NCI-H1417 treated with DMSO at 0.1 percent for 48 hours (cell line): ENCODE measurements around the gene TDP2.
"Not testable (repeated sequence)": the region's sequence is repeated elsewhere in the genome, so short reads cannot be mapped to it uniquely, and the experiment has no call there.

ENCODE experiments used
- DNase-seq: peaks from one replicate; lab custom pipeline; 2025; lab: John Stamatoyannopoulos, UW

The TDP2 gene

DNA sequence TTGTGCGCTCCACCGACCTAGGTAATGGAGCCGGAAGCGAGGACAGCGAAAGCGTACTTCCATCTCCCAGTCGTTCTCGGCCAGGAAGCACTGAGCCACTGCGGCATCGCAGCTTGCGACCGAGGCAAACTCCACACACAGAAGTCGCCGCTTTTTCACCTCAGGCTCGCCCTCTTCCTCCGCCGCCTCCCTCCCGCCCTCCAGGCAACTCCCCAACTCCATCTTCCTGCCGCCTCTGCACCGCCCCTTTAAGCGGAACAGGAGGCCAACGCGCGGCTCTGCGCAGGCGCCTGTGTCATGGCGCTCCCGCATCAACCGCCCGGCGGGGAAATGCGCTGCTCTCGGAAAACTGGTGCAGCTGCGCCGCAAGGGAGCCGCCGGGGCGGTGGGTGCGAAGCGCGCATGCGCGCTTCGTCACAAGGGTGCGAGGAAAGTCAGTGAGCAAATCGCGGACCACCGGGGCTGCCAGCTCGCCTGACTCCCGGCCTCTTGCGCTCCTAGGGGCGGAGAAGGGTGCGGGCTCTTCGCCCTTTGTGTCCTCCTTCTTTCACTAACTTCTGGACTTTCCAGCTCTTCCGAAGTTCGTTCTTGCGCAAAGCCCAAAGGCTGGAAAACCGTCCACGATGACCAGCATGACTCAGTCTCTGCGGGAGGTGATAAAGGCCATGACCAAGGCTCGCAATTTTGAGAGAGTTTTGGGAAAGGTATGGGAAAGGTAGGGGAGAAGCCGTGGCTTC, at the start of gene TDP2, which contains the start of gene ACOT13:
TSS of gene TDP2 (minus strand) at position 259 of the 737 bp plus-strand sequence. CDS start at position 222, 37 bp downstream.
TSS of gene ACOT13 (plus strand) at position 437 of the 737 bp plus-strand sequence. CDS start at position 624, 187 bp downstream.
- DNase-seq = peak; percentile 66

DNA sequence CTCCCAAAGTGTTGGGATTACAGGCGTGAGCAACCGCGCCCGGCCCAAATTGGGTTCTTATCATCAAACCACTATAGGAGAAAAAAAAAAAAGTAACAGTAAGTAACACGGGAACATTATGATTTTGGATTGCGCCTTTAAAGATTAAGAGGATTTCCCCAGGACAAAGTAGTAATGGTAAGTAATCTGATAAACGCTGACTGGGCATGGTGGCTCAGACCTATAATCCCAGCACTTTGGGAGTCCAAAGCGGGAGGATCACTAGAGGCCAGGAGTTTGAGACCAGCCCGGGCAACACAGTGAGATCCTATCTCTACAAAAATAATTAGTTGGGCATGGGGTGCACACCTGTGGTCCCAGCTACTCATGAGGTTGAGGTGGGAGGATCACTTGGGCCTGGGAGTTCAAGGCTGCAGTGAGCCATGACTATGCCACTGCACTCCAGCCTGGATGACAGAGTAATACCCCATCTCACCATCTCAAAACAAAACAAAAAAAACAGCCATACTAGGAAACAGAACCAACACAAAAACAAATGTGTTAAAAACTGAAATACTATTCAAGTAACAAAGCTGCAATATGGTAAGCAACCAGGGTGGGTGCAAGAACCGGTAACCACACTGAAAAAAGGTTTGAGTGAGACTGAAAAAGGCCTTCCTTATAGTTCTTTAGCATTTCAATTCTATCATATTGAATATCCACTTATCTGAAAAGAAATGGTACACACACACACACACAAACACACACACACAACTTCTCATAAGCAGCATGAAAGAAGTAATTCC, 44.0 kb upstream of the TDP2 start:
- DNase-seq = no peak

GRCh38 chr6:24709014-24709711, 42.5 kb upstream of the TDP2 start:
- no peak for DNase-seq

DNA sequence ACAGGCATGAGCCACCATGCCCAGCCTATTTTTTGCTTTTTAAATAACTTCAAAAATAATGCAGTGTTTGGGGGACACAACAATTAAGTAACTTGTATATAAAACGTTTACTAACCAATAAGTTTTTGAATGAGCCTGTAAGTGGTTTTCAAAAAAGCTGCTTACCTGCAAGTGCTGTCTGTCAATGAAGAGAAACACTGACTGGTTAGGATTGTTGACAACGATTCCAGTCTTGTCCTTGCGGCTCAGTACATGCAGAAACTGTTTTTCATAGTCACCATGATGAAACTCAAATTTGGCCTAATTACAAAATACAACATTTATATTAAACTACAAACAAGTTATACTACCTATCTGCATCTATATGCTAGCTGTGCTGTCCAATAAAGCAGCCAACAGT, 41.9 kb upstream of the TDP2 start:
- no peak for DNase-seq

- DNase-seq = no peak
These were observed 37.8 kb upstream of the TDP2 start for GRCh38 chr6:24704468-24704867.

GRCh38 chr6:24702720-24703282, 36.1 kb upstream of the TDP2 start:
- no peak for DNase-seq

DNA sequence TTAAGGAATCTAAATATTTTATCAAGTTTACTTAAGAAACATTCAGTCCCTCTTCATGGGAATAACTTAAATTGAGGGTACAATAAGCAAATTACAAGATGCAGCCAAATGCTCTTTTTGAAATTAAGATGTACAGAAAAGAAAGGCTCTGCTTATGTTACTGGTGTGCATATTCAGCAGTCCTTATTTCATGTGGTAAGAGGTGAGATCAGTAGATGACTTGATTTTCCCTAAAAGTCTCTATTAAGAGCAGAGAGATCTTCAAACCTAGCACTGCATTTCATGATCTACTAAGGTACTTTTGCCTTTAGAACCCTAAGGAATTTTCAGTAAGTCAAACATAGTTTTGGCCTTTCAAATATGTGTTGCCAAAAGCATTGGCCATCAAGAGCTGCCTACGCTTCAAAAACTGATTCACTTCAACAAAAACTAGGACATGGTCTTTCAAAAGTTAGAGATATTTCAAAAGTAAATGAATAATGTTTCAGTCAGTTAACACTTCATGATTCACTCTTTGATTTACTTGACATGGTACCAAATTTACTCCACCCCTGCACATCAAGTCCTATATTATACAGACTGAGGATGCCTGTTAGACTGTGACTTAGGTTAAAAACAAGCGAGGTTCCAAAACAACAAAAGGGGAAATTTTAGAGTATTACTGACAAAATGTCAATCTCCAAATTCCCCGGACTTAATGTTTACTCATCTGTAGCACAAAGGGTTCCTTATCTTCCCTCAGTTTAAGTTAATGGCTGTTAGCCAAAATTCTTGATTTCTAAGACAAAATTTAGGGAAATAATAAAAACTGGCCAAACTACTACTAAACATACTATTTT, 33.0 kb upstream of the TDP2 start:
- DNase-seq = no peak

- no peak for DNase-seq
These were observed 29.4 kb upstream of the TDP2 start for GRCh38 chr6:24696097-24696496.

- not testable (repeated sequence) for DNase-seq
These were observed 28.9 kb upstream of the TDP2 start for GRCh38 chr6:24695635-24696034.

DNA sequence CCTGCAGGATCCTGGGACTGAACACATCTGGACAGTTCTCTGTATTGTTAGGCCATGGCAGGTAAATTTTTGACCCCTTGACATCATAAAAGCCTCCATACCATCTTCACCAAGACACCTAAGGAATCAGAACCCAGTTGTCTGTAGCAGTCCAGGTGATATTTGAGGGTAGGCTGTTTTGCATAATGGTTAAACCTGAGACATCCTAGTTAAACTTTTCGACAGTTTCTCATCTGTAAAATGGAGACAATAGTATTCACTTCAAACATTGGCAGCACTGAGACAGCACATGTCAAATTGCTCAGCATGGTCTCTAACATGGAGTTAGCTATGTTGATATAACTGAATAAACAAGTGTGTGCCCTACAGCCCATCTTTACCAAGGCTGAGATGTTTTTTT, 27.5 kb upstream of the TDP2 start:
- no peak for DNase-seq

DNA sequence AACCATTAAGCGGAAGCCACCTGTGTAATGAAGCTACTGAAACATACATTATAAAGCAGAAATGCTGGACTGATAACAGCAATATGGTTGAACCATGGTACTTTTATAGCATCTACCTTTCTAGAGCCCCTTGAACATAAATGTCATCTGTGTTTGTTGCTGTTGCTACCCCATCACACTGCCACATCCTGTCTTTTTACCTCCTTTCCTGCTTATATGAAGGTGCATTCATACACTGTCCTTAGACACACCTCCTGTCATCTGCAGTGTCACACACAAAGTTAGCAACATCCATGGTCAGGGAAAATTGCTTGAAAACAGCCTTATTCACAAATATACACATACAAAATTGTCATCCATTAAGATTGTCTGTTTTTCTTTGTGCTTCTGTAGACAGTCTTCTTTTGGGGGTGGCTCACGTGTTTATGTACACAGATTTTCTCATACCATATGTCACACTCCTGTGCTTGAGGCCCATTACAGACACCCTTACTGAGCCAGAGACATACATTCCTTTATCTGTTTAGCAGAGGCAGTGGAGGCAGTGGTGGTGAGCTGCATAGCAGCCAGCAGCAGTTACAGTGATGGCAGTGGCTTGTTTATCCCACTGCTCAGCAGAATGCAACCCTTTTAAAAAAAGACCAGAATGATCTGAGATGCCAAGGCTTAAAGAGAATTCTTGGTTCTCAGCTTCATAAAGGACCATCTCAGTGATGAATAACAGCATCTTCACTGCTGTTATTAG, 26.3 kb upstream of the TDP2 start:
- no peak for DNase-seq

- no peak for DNase-seq
These were observed 25.7 kb upstream of the TDP2 start for GRCh38 chr6:24692415-24692814.

GRCh38 chr6:24692003-24692402, 25.3 kb upstream of the TDP2 start:
- no peak for DNase-seq

GRCh38 chr6:24691550-24691949, 24.9 kb upstream of the TDP2 start:
- no peak for DNase-seq

- DNase-seq = no peak
These were observed 23.9 kb upstream of the TDP2 start for GRCh38 chr6:24690593-24690992.

DNA sequence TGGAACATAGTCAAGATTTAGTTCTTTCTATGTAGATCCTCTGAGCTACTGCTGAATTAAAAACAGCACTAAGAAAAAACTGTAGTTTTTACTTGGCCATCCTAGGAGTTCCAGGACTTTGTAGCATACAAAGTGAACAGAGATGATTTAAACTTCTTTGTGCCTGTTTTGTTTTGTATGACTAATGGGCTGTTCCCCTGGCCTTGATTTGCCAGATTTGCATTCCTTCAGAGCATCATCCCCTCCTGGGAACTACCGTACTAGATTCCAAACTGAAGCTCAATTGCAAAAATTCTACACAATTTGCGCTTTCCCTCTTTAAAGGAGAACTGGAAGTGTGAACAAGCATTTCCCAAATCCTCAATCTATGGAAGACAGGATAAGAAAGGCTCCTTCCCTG, 23.3 kb upstream of the TDP2 start:
- DNase-seq = no peak

DNA sequence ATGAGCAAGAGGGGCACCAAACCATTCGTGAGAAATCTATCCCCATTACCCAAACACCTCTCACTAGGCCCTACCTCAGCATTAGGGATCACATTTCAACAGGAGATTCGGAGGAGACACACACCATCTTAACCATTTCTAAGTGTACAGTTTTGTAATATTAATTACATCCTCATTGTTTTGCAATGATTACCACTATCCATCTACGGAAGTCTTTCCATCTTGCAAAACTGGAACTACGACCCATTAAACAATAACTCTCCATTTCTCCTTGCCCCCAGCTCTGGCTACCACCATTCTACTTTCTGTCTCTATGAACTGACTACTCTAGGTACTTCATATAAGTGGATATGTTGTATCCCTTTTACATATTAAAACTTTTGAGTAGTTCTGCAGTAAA, 20.2 kb upstream of the TDP2 start:
- no peak for DNase-seq

- no peak for DNase-seq
These were observed 19.7 kb upstream of the TDP2 start for GRCh38 chr6:24686408-24686807.

DNA sequence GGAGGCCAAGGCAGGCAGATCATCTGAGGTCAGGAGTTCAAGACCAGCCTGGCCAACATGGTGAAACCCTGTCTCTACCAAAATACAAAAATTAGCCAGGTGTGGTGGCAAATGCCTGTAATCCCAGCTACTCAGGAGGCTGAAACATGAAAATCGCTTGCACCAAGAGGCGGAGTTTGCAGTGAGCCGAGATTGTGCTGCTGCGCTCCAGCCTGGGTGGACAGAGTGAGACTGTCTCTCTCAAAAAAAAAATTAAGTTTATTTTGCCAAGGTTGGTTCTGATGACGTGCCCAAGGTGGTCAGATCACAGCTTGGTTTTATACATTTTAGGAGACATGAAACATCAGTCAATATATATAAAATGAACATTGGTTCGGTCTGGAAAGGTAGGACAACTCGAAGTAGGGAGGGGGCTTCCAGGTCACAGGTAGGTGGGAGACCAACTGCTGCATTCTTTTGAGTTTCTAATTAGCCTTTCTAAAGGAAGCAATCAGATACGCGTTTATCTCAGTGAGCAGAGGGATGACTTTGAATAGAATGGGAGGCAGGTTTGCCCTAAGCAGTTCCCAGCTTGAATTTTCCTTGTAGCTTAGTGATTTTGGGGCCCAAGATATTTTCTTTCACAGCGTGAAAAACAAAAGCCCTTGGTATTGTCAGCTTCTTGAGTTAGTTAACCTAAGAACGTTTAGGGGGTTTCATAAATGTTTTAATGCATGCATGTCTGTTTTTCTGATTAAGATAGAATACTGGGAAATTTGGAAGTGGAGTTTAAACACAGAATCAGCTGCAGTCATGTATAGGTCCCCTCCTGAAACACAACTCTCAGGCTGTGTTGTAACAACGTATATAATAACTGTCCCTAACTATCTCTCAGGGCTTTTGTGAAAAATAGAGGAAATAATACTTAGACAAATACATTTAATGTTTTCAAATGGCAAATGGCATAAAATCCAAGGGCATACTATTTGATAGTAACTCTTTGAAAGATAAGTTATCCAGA, 16.9 kb upstream of the TDP2 start:
- no peak for DNase-seq
